GM12892 (cell line): Measurements from ENCODE around the gene RPS6KA5.
"Not testable (repeated sequence)": the region's sequence is repeated elsewhere in the genome, so short reads cannot be mapped to it uniquely, and the experiment has no call there.

Experiments used
- POLR2A ChIP-seq: IDR thresholded peaks from 2 replicates; pipeline ENCODE4 v1.6.1; 2011; ENCODE audit warnings: low read depth, low read length, control low read depth
- POLR2AphosphoS5 ChIP-seq: IDR thresholded peaks from 2 replicates; pipeline ENCODE4 v1.6.1; 2011; ENCODE audit warnings: low read depth, low read length, control low read depth
- TAF1 ChIP-seq: IDR thresholded peaks from 2 replicates; pipeline ENCODE4 v1.6.1; 2011; ENCODE audit warnings: low read depth, mild to moderate bottlenecking, control low read depth, low read length, borderline replicate concordance

DNA sequence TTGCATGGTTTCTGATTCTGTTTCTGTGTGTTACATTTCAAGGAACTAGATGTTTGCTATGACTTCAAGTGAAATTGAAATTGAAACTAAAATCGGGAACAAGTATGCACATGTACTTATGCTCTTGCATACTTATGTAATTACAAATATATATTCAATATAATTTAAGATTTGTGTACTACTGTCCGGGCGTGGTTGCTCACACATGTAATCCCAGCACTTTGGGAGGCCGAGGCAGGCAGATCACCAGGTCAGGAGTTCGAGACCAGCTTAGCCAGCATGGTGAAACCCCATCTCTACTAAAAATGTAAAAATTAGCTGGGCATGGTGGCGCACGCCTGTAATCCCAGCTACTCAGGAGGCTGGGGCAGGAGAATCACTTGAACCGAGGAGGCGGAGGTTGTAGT is 37.8 kb downstream of the RPS6KA5 start:
- TF ChIP-seq POLR2AphosphoS5, POLR2A, TAF1: not testable (repeated sequence)
